Pancreas (tissue), 10 donors: ENCODE measurements around the gene KLF16. TPM values are rescaled to one million over a fixed set of nuclear protein-coding genes. Genes with fewer than 3 reads are reported as not detected.
A peak's percentile ranks its signal among the peaks of the same experiment; 100 is the strongest.

Source experiments
- ATAC-seq, 4 donors: fragments of 200-7000 bp; cut with Tn5 transposase; one replicate each; pipeline versions ENCODE4 v1.8.0 to v1.9.1; 2020; ENCODE audit warnings: mild to moderate bottlenecking in 4 of 4, moderate library complexity in 4 of 4
- DNase-seq, 6 donors: peaks; one replicate each; pipeline ENCODE4 v3.0.0-alpha.2; 2020
- FAIRE-seq: peaks from 2 replicates; lab custom pipeline; 2012; peaks lifted over from hg19 to GRCh38; lab: Jason Lieb, UNC
- H3K27ac ChIP-seq, 4 donors: fragments of 200-600 bp; sonication (generic); 1 replicate in 3 of 4; 2 replicates in 1 of 4; pipeline versions ENCODE4 v1.5.0 to v1.8.0; 2020
- H3K27me3 ChIP-seq, 4 donors: fragments of 200-600 bp; one replicate each; pipeline ENCODE4 v1.8.0; 2021
- H3K36me3 ChIP-seq, 3 donors: fragments of 200-600 bp; sonication (generic) in 1 of 3; one replicate each; pipeline versions ENCODE4 v1.5.0 to v1.8.0; 2020 to 2021
- H3K4me1 ChIP-seq, 3 donors: fragments of 200-600 bp; one replicate each; pipeline ENCODE4 v1.8.0; 2021
- H3K4me3 ChIP-seq, 4 donors: fragments of 200-600 bp; sonication (generic) in 2 of 4; one replicate each; pipeline versions ENCODE4 v1.5.0 to v1.8.0; 2020 to 2021
- H3K9me3 ChIP-seq, 4 donors: fragments of 200-600 bp; one replicate each; pipeline ENCODE4 v1.8.0; 2021
- CTCF ChIP-seq, 4 donors: fragments of 200-600 bp; sonication (generic) in 3 of 4; IDR thresholded peaks; one replicate each; pipeline versions ENCODE4 v1.5.0 to v1.8.0; 2021; ENCODE audit warnings: antibody characterized with exemption in 4 of 4
- WGBS, 2 donors: extraction: QIAGEN DNeasy Blood & Tissue Kit; methylation state at CpG; one replicate each; pipeline ENCODE4 v1.1.7; 2013; 5-methylcytosine and 5-hydroxymethylcytosine counted together
- intact Hi-C, 3 donors: fragments of 100-400 bp; cut with DNase I; formaldehyde crosslinking; loops; one replicate each; pipeline versions ENCODE4 v1.11.1 to v1.14.2; 2022
- polyA plus RNA-seq, 2 donors: library from polyadenylated mRNA; stranded (reverse); fragments of 200-250 nt; gene quantifications; one replicate each; pipeline ENCODE4 v1.2.3, GENCODE V29; 2013
- total RNA-seq, 6 donors: library from RNA; stranded (reverse); fragmentation: NEBNext Ultra II Directional in 4 of 6; extraction: Animal tissue kit (Norgen Biotek cat#: 25700) in 4 of 6; gene quantifications; one replicate each; pipeline versions ENCODE4 v1.2.1 to v1.2.4, GENCODE V29; 2021 to 2023
- donor health status: healthy with polysubstance abuse.
- donor health status: DM: no; HTN: no; CAD: no; lungs with moderate emphysema.
- donor health status: DM: no; HTN: no; CAD: no.
- donor health status: control.
- donor health status: control.
- donor health status: Bipolar disorder and iron deficiency.
- donor health status: DM: yes; HTN: yes; CAD: no.
- donor health status: DM: no; HTN: no; CAD: no.
- donor health status: DM: no; HTN: no; CAD: no.
- donor health status: DM: yes; HTN: yes; CAD: no.

KLF16 gene
- total and polyA plus RNA-seq, 8 donors, result 4.3 to 10.4 (median 7.5) TPM

DNA sequence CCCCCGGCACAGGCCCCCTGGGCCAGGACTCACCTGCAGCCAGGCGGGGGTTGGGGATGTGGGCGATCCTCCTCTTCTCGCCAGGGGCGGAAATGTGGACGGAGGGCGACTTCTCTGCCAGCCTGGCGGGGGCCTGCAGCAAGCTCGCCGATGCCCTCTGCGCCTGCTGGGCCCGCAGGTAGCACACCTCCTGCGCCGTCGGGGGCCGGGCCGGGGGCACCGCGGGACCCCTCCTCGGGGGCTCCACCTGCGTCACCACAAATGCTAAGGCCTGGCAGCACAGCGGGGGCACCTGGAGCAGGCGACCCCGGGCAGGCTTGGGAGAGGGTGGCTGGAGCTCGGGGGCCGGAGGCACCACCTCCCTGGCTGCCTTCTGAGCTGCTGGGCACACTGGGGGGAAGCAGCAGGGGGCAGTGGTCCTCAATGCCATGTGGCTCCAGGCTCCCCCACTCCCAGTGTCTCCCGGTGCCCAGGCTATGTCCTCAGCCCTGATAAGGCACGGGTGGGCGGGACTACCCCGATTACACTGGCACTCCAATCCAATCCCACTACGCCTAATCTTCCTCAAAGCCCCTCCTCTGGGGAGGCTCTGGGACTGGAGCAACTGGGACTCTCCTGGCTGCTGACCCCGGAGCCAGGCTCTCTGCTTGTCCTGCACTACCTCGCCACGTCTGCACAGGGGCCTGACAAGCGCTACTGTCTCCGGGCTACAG, 39.7 kb downstream of the KLF16 start:
- Histone ChIP-seq H3K9me3 (no peaks in the 10 kb centered on the region), H3K27me3 (no peaks in the 10 kb centered on the region), H3K4me1 (peaks cover 0 to 2% (median 0%) of the 10 kb centered on the region in 3 donors), H3K4me3 (no peak overlapping the region), H3K36me3 (peaks cover 5 to 33% (median 8%) of the 10 kb centered on the region in 3 donors), H3K27ac (no peak overlapping the region)
- 90% methylated on average over 36 of the region's 36 CpGs for WGBS, 2 donors
- no peak for TF ChIP-seq CTCF (IDR thresholded peaks at IDR 0.05)
- intact Hi-C loops, result no loop called here
- FAIRE-seq, result no peak
- no peak for ATAC-seq
- peak in 2 of 6 donors; percentile 31 to 74 for DNase-seq

- 91 to 92% methylated on average over 8 of the region's 8 CpGs for WGBS, 2 donors
- no peaks in the 10 kb centered on the region for H3K27me3 ChIP-seq
- no peaks in the 10 kb centered on the region for H3K9me3 ChIP-seq
- ATAC-seq (no peak), DNase-seq (peak in 1 of 6 donors; percentile 59), FAIRE-seq (no peak)
- intact Hi-C loops, result no loop called here
- H3K36me3 ChIP-seq, result peaks cover 6 to 40% (median 15%) of the 10 kb centered on the region in 3 donors
- H3K4me1 ChIP-seq, result peaks cover 0 to 2% (median 0%) of the 10 kb centered on the region in 3 donors
- TF ChIP-seq CTCF (IDR thresholded peaks at IDR 0.05), result no peak
- no peak overlapping the region for H3K27ac ChIP-seq
- no peak overlapping the region for H3K4me3 ChIP-seq
Observed at GRCh38 chr19:1823020-1823419, 40.4 kb downstream of the KLF16 start.

DNA sequence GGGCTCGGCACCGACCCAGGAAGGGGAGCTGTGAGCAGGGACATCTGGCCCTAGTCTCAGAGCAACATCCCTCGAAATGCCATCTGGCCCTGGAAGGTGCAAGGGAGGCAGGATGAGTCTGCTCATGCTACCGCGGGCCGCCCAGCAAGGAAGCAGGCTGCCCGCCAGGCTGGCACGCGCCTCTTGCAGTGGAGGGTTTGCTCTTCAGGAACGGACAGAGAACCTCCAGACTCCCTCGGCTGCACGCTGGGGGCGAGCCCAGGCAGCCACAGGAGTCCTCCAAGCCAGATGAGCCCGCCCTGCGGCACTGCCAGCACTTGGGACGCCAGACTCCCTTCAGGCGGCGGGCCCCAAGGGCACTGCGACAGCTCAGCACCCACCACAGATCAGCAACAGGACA, 41.2 kb downstream of the KLF16 start:
- no peak for TF ChIP-seq CTCF (IDR thresholded peaks at IDR 0.05)
- DNase-seq (no peak), FAIRE-seq (no peak), ATAC-seq (no peak)
- 87 to 93% methylated on average over 15 to 19 of the region's 19 CpGs for WGBS, 2 donors
- intact Hi-C loops, result no loop called here
- Histone ChIP-seq H3K9me3 (no peaks in the 10 kb centered on the region), H3K4me3 (no peak overlapping the region), H3K4me1 (peaks cover 0 to 2% (median 0%) of the 10 kb centered on the region in 3 donors), H3K36me3 (peaks cover 6 to 40% (median 17%) of the 10 kb centered on the region in 3 donors), H3K27me3 (no peaks in the 10 kb centered on the region), H3K27ac (no peak overlapping the region)

DNA sequence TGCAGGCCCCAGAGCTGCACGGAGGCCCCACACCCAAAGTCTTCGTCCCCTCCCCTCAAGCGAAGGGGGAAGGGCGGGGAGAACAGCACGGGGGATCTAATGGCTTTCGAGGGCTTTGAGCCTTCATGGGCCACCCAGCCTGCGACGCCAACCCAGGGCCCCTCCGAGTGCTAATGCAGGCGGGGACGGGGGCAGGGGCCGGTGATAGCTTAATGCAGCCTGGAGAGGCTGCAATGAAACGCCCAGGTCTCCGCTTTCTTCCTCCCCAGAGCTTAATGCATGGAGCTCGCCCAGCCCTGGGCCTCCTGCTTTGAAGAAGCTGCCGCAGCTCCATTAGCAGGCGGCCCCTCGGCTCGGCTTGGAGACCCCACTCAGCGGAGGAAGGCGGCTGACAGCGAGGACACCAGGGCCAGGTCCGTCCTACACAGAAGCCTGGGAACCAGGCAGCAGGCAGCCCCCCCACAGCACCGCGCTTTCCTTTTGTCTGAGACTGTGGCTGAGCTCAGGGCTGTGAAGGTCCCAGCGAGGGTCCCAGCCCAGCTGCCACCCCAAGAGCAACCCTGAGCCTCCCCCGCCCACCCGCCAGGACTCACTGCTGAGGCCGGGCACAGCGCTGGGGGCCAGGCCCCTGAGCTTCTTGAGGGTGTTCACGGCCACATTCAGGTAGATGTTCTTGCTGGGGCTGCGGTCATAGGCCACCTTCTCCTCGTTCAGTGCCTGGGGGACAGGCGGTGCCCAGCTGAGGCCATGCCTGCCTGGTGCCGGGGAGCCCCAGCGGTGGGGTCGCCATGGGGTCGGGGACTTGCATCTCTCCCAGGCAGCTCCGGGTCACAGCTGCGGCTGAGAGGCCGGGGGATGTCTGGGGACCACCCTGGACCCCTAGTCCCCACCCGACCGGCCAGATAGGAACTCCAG, 43.8 kb downstream of the KLF16 start:
- intact Hi-C loops, result no loop called here
- DNase-seq (peak in 1 of 6 donors; percentile 77), ATAC-seq (no peak), FAIRE-seq (no peak)
- no peak for TF ChIP-seq CTCF (IDR thresholded peaks at IDR 0.05)
- 90 to 95% methylated on average over 39 to 43 of the region's 43 CpGs for WGBS, 2 donors
- Histone ChIP-seq H3K9me3 (no peaks in the 10 kb centered on the region), H3K4me3 (no peak overlapping the region), H3K27me3 (no peaks in the 10 kb centered on the region), H3K27ac (no peak overlapping the region), H3K36me3 (peaks cover 6 to 52% (median 20%) of the 10 kb centered on the region in 3 donors), H3K4me1 (no peaks in the 10 kb centered on the region)
